Measurements from ENCODE around the gene ASXL2.
"Not testable (repeated sequence)": the region's sequence is repeated elsewhere in the genome, so short reads cannot be mapped to it uniquely, and the experiment has no call there.

ASXL2 gene
- 40.7 to 200 (median 99.3) reads per million in 9 experiments for total RNA-seq

- peaks cover 21 to 26% of the 10 kb centered on the region in 2 donors for H3K4me1 Mint-ChIP-seq (ENCODE audit: low read depth in 2 of 2)
- peak within 1 kb of the TSS; percentile 95 to 98 for H3K27ac Mint-ChIP-seq
- H3K4me3 Mint-ChIP-seq = peak within 1 kb of the TSS; percentile 95 to 97
- H3K9me3 Mint-ChIP-seq = no peaks in the 10 kb centered on the region
- ATAC-seq (replicated peaks) (peak; percentile 87), DNase-seq (peak; percentile 94 to 97 (median 95))
- H3K27me3 Mint-ChIP-seq = no peaks in the 10 kb centered on the region
- H3K36me3 Mint-ChIP-seq (ENCODE audit: insufficient read depth) = peaks cover 18% of the 10 kb centered on the region
Measured at GRCh38 chr2:25878361-25879132, at the start of gene ASXL2. Gene ASXL2 (minus strand): TSS chr2:25878487. CDS start chr2:25878222, 265 bp downstream.

GRCh38 chr2:25926984-25927756, 48.9 kb upstream of the ASXL2 start:
- Mint-ChIP-seq H3K27ac (no peak overlapping the region), H3K9me3 (no peaks in the 10 kb centered on the region), H3K4me1 (ENCODE audit: low read depth in 2 of 2) (no peaks in the 10 kb centered on the region), H3K4me3 (no peak overlapping the region), H3K36me3 (ENCODE audit: insufficient read depth) (peaks cover 9% of the 10 kb centered on the region), H3K27me3 (no peaks in the 10 kb centered on the region)
- DNase-seq (no peak), ATAC-seq (replicated peaks) (no peak)

- Mint-ChIP-seq H3K27ac (no peak overlapping the region), H3K27me3 (no peaks in the 10 kb centered on the region), H3K36me3 (ENCODE audit: insufficient read depth) (peaks cover 1% of the 10 kb centered on the region), H3K9me3 (no peaks in the 10 kb centered on the region), H3K4me1 (ENCODE audit: low read depth in 2 of 2) (no peaks in the 10 kb centered on the region), H3K4me3 (no peak overlapping the region)
- DNase-seq (no peak), ATAC-seq (replicated peaks) (no peak)
Measured at GRCh38 chr2:25922501-25922900, 44.2 kb upstream of the ASXL2 start.

GRCh38 chr2:25920786-25921415, 42.6 kb upstream of the ASXL2 start:
- Mint-ChIP-seq H3K27me3 (no peaks in the 10 kb centered on the region), H3K9me3 (no peaks in the 10 kb centered on the region), H3K4me1 (ENCODE audit: low read depth in 2 of 2) (peaks cover 7 to 8% of the 10 kb centered on the region in 2 donors), H3K27ac (no peak overlapping the region), H3K36me3 (ENCODE audit: insufficient read depth) (no peaks in the 10 kb centered on the region), H3K4me3 (no peak overlapping the region)
- ATAC-seq (replicated peaks) (no peak), DNase-seq (no peak)

- DNase-seq = no peak
- no peaks in the 10 kb centered on the region for H3K36me3 Mint-ChIP-seq (ENCODE audit: insufficient read depth)
Measured at GRCh38 chr2:25920336-25920735, 42.0 kb upstream of the ASXL2 start.

GRCh38 chr2:25917832-25918231, 39.5 kb upstream of the ASXL2 start:
- Mint-ChIP-seq H3K27me3 (no peaks in the 10 kb centered on the region), H3K4me1 (ENCODE audit: low read depth in 2 of 2) (peaks cover 7 to 8% of the 10 kb centered on the region in 2 donors), H3K9me3 (no peaks in the 10 kb centered on the region), H3K27ac (peak overlapping the region in 1 of 2 donors; percentile 20), H3K4me3 (no peak overlapping the region), H3K36me3 (ENCODE audit: insufficient read depth) (no peaks in the 10 kb centered on the region)
- DNase-seq = no peak
- ATAC-seq (replicated peaks) = no peak

More at GRCh38 chr2:25920336-25920735, 42.0 kb upstream of the ASXL2 start:
- H3K27me3 Mint-ChIP-seq = no peaks in the 10 kb centered on the region
- ATAC-seq (replicated peaks) = no peak
- no peak overlapping the region for H3K4me3 Mint-ChIP-seq
- H3K4me1 Mint-ChIP-seq (ENCODE audit: low read depth in 2 of 2) = peaks cover 7 to 8% of the 10 kb centered on the region in 2 donors
- H3K27ac Mint-ChIP-seq = no peak overlapping the region
- H3K9me3 Mint-ChIP-seq = no peaks in the 10 kb centered on the region

- peak overlapping the region in 1 of 2 donors; percentile 20 for H3K27ac Mint-ChIP-seq
- not testable (repeated sequence) for DNase-seq; H3K4me3 Mint-ChIP-seq; ATAC-seq (replicated peaks); H3K36me3 Mint-ChIP-seq (ENCODE audit: insufficient read depth); H3K9me3 Mint-ChIP-seq; H3K27me3 Mint-ChIP-seq; H3K4me1 Mint-ChIP-seq (ENCODE audit: low read depth in 2 of 2)
Measured at GRCh38 chr2:25917411-25917810, 39.1 kb upstream of the ASXL2 start.

- not testable (repeated sequence) for H3K27me3 Mint-ChIP-seq; H3K9me3 Mint-ChIP-seq; H3K4me1 Mint-ChIP-seq (ENCODE audit: low read depth in 2 of 2); H3K36me3 Mint-ChIP-seq (ENCODE audit: insufficient read depth)
- peak overlapping the region; percentile 79 to 85 for H3K4me3 Mint-ChIP-seq
- peak overlapping the region; percentile 86 to 92 for H3K27ac Mint-ChIP-seq
- DNase-seq = peak; percentile 19 to 41 (median 21)
- peak; percentile 24 for ATAC-seq (replicated peaks)
Measured at GRCh38 chr2:25915944-25916772, 37.9 kb upstream of the ASXL2 start.

- not testable (repeated sequence) for H3K9me3 Mint-ChIP-seq; H3K36me3 Mint-ChIP-seq (ENCODE audit: insufficient read depth); H3K4me1 Mint-ChIP-seq (ENCODE audit: low read depth in 2 of 2); H3K27me3 Mint-ChIP-seq; ATAC-seq (replicated peaks); H3K27ac Mint-ChIP-seq; H3K4me3 Mint-ChIP-seq; DNase-seq
Measured at GRCh38 chr2:25915411-25915810, 37.1 kb upstream of the ASXL2 start.

GRCh38 chr2:25913696-25913973, 35.3 kb upstream of the ASXL2 start:
- DNase-seq; H3K27me3 Mint-ChIP-seq; H3K4me3 Mint-ChIP-seq; H3K9me3 Mint-ChIP-seq; H3K36me3 Mint-ChIP-seq (ENCODE audit: insufficient read depth); H3K4me1 Mint-ChIP-seq (ENCODE audit: low read depth in 2 of 2); H3K27ac Mint-ChIP-seq; ATAC-seq (replicated peaks): not testable (repeated sequence)

GRCh38 chr2:25912851-25913695, 34.8 kb upstream of the ASXL2 start:
- Mint-ChIP-seq H3K4me3 (no peak overlapping the region), H3K4me1 (ENCODE audit: low read depth in 2 of 2) (peaks cover 7 to 8% of the 10 kb centered on the region in 2 donors), H3K27ac (no peak overlapping the region), H3K9me3 (no peaks in the 10 kb centered on the region), H3K36me3 (ENCODE audit: insufficient read depth) (no peaks in the 10 kb centered on the region), H3K27me3 (no peaks in the 10 kb centered on the region)
- DNase-seq (no peak), ATAC-seq (replicated peaks) (no peak)

GRCh38 chr2:25909574-25909973, 31.3 kb upstream of the ASXL2 start:
- not testable (repeated sequence) for H3K9me3 Mint-ChIP-seq; H3K4me1 Mint-ChIP-seq (ENCODE audit: low read depth in 2 of 2); ATAC-seq (replicated peaks); H3K36me3 Mint-ChIP-seq (ENCODE audit: insufficient read depth); H3K27ac Mint-ChIP-seq; DNase-seq; H3K27me3 Mint-ChIP-seq; H3K4me3 Mint-ChIP-seq

Data from effector memory CD8-positive, alpha-beta T cell (primary cell).